ENCODE measurements around the gene ATN1.

Gene ATN1

GRCh38 chr12:6909421-6910145, 18.2 kb upstream of the ATN1 start:
- no peak for DNase-seq (ENCODE audit: low spot score)
- no peak for TF ChIP-seq CTCF (IDR thresholded peaks at IDR 0.05; ENCODE audit: extremely low read depth, missing control alignments)

- no peak for DNase-seq (ENCODE audit: low spot score)
- TF ChIP-seq CTCF (IDR thresholded peaks at IDR 0.05; ENCODE audit: extremely low read depth, missing control alignments), result no peak
Measured at GRCh38 chr12:6912164-6912935, 15.4 kb upstream of the ATN1 start.

- peak; percentile 92 for DNase-seq (ENCODE audit: low spot score)
- no peak for TF ChIP-seq CTCF (IDR thresholded peaks at IDR 0.05; ENCODE audit: extremely low read depth, missing control alignments)
Measured at GRCh38 chr12:6914246-6914946, 13.4 kb upstream of the ATN1 start, which contains the start of gene ENO2. TSS of gene ENO2 (plus strand) at chr12:6914580. CDS start at chr12:6915833, 1,253 bp downstream.

- no peak for TF ChIP-seq CTCF (IDR thresholded peaks at IDR 0.05; ENCODE audit: extremely low read depth, missing control alignments)
- peak; percentile 58 for DNase-seq (ENCODE audit: low spot score)
Measured at GRCh38 chr12:6914947-6915788, 12.6 kb upstream of the ATN1 start.

- DNase-seq (ENCODE audit: low spot score), result no peak
- TF ChIP-seq CTCF (IDR thresholded peaks at IDR 0.05; ENCODE audit: extremely low read depth, missing control alignments), result no peak
Measured at GRCh38 chr12:6915789-6916285, 11.9 kb upstream of the ATN1 start.

- TF ChIP-seq CTCF (IDR thresholded peaks at IDR 0.05; ENCODE audit: extremely low read depth, missing control alignments), result no peak
- peak; percentile 8 for DNase-seq (ENCODE audit: low spot score)
Measured at GRCh38 chr12:6916426-6917200, 11.1 kb upstream of the ATN1 start.
